ENCODE data around the gene SMC2. TPM values are rescaled to one million over a fixed set of nuclear protein-coding genes. Genes with fewer than 3 reads are reported as not detected.

Gene SMC2
- total RNA-seq, 2 donors from 2014 or later: 32.3 to 32.5 TPM

DNA sequence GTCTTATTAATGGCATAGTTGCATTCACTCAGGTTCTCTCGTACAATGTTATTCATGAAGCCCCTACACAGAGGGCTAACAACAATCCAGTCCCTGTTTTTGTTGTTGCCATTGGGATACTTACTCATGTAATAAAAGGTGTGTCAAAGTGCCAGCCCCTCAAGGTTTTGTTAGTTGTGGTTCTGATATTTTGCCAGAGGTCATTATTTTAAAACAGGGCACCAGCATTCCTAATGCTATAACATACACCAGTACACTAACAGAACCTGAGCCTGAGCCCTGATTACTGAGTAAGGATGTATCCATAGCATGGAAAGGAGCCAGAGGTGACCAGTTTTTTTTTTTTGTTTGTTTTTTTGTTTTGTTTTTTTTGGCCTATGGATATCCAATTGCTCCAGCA lies 50.2 kb downstream of the SMC2 start:
- Histone ChIP-seq H3K9me3 (ENCODE audit: control insufficient read depth, low read length) (no peaks in the 10 kb centered on the region), H3K27me3 (ENCODE audit: control insufficient read depth, insufficient read depth, low read length, poor library complexity, severe bottlenecking) (no peaks in the 10 kb centered on the region), H3K27ac (ENCODE audit: low read depth, low read length) (no peak overlapping the region), H3K4me3 (ENCODE audit: low read length) (no peak overlapping the region), H3K9ac (ENCODE audit: extremely low read depth, low read length, poor library complexity, severe bottlenecking) (no peak overlapping the region), H3K4me1 (ENCODE audit: control insufficient read depth, insufficient read depth, low read length) (no peaks in the 10 kb centered on the region), H3K36me3 (ENCODE audit: control insufficient read depth, insufficient read depth, low read length) (peaks cover 6% of the 10 kb centered on the region)
- Mint-ChIP-seq H3K9me3 (no peaks in the 10 kb centered on the region), H3K27ac (no peak overlapping the region), H3K4me3 (no peak overlapping the region), H3K27me3 (ENCODE audit: insufficient read depth) (no peaks in the 10 kb centered on the region), H3K36me3 (ENCODE audit: low read depth) (peaks cover 3% of the 10 kb centered on the region), H3K4me1 (no peaks in the 10 kb centered on the region)
- DNase-seq: no peak
- TF ChIP-seq, protein P1, sequence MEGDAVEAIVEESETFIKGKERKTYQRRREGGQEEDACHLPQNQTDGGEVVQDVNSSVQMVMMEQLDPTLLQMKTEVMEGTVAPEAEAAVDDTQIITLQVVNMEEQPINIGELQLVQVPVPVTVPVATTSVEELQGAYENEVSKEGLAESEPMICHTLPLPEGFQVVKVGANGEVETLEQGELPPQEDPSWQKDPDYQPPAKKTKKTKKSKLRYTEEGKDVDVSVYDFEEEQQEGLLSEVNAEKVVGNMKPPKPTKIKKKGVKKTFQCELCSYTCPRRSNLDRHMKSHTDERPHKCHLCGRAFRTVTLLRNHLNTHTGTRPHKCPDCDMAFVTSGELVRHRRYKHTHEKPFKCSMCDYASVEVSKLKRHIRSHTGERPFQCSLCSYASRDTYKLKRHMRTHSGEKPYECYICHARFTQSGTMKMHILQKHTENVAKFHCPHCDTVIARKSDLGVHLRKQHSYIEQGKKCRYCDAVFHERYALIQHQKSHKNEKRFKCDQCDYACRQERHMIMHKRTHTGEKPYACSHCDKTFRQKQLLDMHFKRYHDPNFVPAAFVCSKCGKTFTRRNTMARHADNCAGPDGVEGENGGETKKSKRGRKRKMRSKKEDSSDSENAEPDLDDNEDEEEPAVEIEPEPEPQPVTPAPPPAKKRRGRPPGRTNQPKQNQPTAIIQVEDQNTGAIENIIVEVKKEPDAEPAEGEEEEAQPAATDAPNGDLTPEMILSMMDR (conservative IDR thresholded peaks at IDR 0.05): no peak
- 88% methylated on average over 1 of the region's 1 CpG; no CpG with 5 or more reads in 1 of the 2 experiments for WGBS, 2 experiments (ENCODE audit: insufficient coverage in 1 of 2, insufficient read length in 1 of 2)

DNA sequence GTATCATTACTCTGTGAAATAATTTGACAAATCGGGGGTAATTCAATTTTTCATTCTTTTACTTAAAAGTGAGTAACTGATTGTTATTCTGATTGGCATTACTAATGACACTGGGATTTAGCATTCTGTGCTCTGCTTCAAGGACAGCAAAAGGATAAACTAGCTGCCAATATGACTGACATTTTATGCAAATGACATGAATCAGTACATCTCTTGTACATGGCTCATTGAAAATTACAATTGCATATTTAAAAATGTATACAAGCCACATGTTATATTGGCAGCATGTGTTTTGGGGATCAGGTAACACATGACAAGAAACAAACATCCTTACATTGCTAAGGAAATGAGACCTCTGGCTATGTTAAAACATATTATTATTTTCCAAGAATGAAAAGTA lies 79.0 kb downstream of the SMC2 start:
- no peaks in the 10 kb centered on the region for H3K36me3 Mint-ChIP-seq (ENCODE audit: low read depth)
- DNase-seq: no peak
- no peaks in the 10 kb centered on the region for H3K36me3 ChIP-seq (ENCODE audit: control insufficient read depth, insufficient read depth, low read length)
- WGBS, 2 experiments (ENCODE audit: insufficient coverage in 1 of 2, insufficient read length in 1 of 2): 92% methylated on average over 1 of the region's 1 CpG; no CpG with 5 or more reads in 1 of the 2 experiments
- H3K4me1 Mint-ChIP-seq: no peaks in the 10 kb centered on the region
- no peaks in the 10 kb centered on the region for H3K27me3 Mint-ChIP-seq (ENCODE audit: insufficient read depth)
- no peak overlapping the region for H3K4me3 ChIP-seq (ENCODE audit: low read length)
- no peaks in the 10 kb centered on the region for H3K27me3 ChIP-seq (ENCODE audit: control insufficient read depth, insufficient read depth, low read length, poor library complexity, severe bottlenecking)
- H3K9me3 ChIP-seq (ENCODE audit: control insufficient read depth, low read length): no peaks in the 10 kb centered on the region
- no peak overlapping the region for H3K9ac ChIP-seq (ENCODE audit: extremely low read depth, low read length, poor library complexity, severe bottlenecking)
- H3K27ac ChIP-seq (ENCODE audit: low read depth, low read length): no peak overlapping the region
- no peak overlapping the region for H3K27ac Mint-ChIP-seq
- TF ChIP-seq, protein P1 (conservative IDR thresholded peaks at IDR 0.05): no peak
- H3K9me3 Mint-ChIP-seq: no peaks in the 10 kb centered on the region
- H3K4me1 ChIP-seq (ENCODE audit: control insufficient read depth, insufficient read depth, low read length): no peaks in the 10 kb centered on the region
- H3K4me3 Mint-ChIP-seq: no peak overlapping the region

DNA sequence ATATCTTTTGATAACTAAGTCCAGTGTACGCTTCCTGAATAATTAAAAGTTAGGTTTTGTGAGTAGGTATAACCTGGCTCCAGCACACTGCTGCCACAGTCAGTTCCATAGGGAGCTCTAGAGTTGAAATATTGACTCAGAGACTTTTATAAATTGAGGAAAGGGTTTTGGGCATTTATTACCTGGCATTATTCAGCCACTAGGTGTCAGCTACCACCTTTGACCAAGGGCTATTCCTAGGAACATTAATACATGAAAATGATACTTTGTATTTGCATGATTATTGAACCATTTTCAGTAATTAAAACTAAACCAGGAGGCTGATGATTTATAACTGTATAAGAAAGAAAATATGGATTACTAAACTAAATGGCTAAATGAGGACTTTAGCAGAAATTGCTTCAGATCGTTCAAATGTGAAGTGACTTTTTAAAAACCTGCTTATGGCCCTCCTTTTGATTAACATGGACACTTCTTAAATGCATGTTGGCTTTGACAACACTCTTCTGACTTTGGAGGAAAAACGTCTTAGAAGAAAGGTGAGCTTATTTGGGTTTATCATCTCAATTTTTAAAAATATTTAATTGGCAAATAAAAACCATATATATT lies 83.0 kb downstream of the SMC2 start:
- DNase-seq: no peak

More for the DNA sequence above, 83.0 kb downstream of the SMC2 start:
- Mint-ChIP-seq H3K4me1 (no peaks in the 10 kb centered on the region), H3K4me3 (no peak overlapping the region), H3K36me3 (ENCODE audit: low read depth) (no peaks in the 10 kb centered on the region), H3K27ac (no peak overlapping the region), H3K9me3 (no peaks in the 10 kb centered on the region), H3K27me3 (ENCODE audit: insufficient read depth) (no peaks in the 10 kb centered on the region)
- Histone ChIP-seq H3K9me3 (ENCODE audit: control insufficient read depth, low read length) (no peaks in the 10 kb centered on the region), H3K36me3 (ENCODE audit: control insufficient read depth, insufficient read depth, low read length) (no peaks in the 10 kb centered on the region), H3K9ac (ENCODE audit: extremely low read depth, low read length, poor library complexity, severe bottlenecking) (no peak overlapping the region), H3K27ac (ENCODE audit: low read depth, low read length) (no peak overlapping the region), H3K27me3 (ENCODE audit: control insufficient read depth, insufficient read depth, low read length, poor library complexity, severe bottlenecking) (no peaks in the 10 kb centered on the region), H3K4me1 (ENCODE audit: control insufficient read depth, insufficient read depth, low read length) (no peaks in the 10 kb centered on the region), H3K4me3 (ENCODE audit: low read length) (no peak overlapping the region)
- 76% methylated on average over 2 of the region's 3 CpGs; no CpG with 5 or more reads in 1 of the 2 experiments for WGBS, 2 experiments (ENCODE audit: insufficient coverage in 1 of 2, insufficient read length in 1 of 2)
- TF ChIP-seq, protein P1 (conservative IDR thresholded peaks at IDR 0.05): peak; percentile 86

Measured in endodermal cell (in vitro differentiated cells).